IPS-18c (cell line): ENCODE data around the gene SPATA7.

Source experiments
- H3K4me3 ChIP-seq: 2 replicates; pipeline ENCODE4 v1.7.0; 2013; ENCODE audit warnings: low read depth, mild to moderate bottlenecking, low read length, moderate library complexity; ENCODE audit not compliant: insufficient read depth
- H3K9me3 ChIP-seq: one replicate; pipeline ENCODE4 v1.6.1; 2013; ENCODE audit warnings: mild to moderate bottlenecking, low read length, moderate library complexity; ENCODE audit not compliant: control insufficient read depth, insufficient read depth

Gene SPATA7

DNA sequence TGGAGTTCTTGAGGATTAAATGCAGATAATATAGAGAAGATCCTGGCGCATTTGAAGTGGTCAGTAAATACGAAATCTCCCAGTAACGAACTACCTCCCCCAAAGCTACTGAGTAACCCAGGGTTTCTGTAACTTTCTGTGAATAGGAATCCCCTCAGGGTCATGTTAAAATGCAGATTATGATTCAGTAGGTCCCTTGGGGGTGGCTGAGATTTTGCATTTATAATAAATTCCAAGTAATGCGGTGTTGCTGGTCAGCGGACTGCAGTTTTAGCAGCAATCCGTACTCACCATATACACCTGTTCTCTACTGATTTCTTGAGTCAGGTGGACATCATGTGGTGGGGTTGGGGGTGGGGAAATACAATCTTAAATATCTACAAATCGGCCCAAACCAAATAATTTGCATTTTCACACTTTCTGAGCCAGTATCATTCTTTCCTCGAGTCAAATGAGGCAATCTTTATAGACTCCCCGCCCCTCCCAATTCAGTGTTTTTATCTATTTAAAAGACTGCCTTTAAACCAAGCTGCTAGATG is 868 bp downstream of the SPATA7 start:
- no peaks in the 10 kb centered on the region for H3K9me3 ChIP-seq
- peak overlapping the region; percentile 67 for H3K4me3 ChIP-seq

DNA sequence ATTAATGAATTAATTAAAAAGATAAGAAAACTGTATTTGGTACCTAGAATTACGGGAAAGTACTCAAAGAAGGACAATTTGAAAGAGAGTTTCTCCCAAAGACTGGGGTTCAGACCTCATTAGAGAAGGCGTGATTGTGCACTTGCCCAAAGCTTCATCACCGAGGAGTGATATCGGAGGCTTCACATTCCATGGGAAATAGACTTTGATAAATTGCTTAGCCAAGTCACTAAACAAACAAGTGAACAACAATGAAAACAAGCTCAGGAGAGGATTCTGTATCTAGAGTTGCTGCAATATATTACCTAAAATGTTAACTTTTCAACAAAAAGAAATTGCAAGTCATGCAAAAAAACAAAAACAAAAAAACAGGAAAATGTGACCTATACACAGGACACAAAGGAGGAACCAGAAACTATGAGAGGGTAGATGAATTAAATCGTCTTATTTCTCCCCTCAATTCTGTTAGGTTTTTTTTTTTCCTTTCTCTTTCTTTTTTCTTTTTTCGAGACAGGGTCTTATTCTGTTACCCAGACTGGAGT is 3.4 kb downstream of the SPATA7 start:
- H3K4me3 ChIP-seq: no peak overlapping the region
- no peaks in the 10 kb centered on the region for H3K9me3 ChIP-seq

DNA sequence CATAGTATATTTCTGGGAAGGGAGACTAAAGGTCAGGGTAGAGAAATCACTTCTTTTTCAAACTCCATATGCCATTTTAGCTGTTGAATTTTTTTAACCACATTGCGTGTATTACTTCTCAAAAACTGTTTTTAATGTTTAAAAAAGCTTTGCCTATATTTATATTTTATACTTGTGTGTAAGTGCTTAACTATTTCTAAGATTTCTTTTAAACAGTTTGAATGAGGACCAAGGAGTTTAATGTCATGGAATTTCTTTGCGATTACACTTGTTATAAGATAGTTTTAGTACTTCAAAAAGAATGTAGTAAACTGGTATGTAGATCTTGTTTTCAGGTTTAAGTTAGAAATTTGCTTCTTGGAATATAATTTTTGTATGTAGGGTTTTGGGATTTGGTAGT is 7.2 kb downstream of the SPATA7 start:
- Histone ChIP-seq H3K9me3 (no peaks in the 10 kb centered on the region), H3K4me3 (no peak overlapping the region)

DNA sequence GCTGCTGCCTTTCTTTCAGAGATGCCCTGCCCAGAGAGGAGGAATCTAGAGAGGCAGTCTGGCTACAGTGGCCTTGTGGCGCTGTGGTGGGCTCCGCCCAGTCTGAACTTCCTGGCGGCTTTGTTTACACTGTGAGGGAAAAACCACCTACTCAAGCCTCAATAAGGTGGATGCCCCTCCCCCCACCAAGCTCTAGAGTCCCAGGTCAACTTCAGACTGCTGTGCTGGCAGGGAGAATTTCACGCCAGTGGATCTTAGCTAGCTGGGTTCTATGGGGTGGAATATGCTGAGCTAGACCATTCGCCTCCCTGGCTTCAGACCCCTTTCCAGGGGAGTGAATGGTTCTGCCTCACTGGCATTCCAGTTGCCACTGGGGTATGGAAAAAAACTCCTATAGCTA is 25.6 kb downstream of the SPATA7 start:
- Histone ChIP-seq H3K4me3 (no peak overlapping the region), H3K9me3 (peaks cover 4% of the 10 kb centered on the region)

DNA sequence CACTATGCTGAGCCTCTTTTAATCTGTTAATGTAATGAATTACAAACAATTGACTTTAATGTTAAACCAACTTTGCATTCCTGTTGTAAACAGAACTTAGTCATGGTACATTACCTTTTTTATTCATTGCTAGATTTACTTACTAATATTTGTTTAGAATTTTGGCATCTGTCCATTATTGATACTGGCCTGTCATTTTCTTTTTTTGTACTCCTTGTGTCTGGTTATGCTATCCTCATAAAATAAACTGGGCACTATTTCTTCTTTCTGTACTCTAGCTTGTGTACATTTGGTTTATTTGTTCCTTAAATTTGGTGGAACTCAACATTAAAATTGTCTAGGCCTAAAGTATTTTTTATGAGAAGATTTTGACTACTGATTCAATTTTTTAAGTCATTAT is 32.1 kb downstream of the SPATA7 start:
- Histone ChIP-seq H3K4me3 (no peak overlapping the region), H3K9me3 (peaks cover 2% of the 10 kb centered on the region)

DNA sequence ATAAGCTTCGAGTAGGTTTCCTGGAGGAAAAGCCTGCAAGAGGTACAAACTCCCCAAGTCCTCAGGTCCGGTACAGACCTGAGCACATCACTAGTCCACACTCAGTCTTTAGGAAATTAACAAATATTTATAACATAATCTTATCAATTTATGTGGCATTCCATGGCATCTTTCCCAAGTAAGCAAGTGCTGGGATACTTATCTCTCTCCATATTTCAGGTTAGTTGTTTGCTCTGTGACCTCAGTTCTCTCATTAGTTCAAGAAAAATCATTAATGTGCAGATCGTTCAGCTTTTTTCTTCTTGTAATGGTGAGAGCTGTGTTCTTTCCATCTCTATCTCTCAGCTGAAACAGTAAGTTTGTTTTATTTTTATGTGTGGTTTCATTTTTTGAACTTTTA is 34.7 kb downstream of the SPATA7 start:
- peaks cover 2% of the 10 kb centered on the region for H3K9me3 ChIP-seq
- no peak overlapping the region for H3K4me3 ChIP-seq

DNA sequence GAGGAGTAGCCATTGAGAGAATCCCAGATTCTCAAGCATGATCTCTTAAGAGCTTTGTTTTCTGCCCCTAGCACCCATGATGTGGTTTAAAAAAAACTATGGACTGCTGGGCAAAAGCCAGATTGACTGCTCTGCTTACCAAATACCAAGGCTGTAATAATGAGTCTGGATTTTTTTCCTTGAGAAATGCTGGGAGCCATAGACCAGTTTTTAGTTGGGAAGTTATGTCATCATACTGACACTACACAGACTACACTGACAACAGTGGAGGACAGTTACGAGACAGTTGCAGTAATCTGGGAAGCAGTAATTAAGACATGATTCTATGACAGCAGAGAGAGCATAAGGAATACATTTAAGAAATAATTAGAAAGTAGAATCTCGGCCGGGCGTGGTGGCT is 35.8 kb downstream of the SPATA7 start:
- no peak overlapping the region for H3K4me3 ChIP-seq
- peaks cover 2% of the 10 kb centered on the region for H3K9me3 ChIP-seq

DNA sequence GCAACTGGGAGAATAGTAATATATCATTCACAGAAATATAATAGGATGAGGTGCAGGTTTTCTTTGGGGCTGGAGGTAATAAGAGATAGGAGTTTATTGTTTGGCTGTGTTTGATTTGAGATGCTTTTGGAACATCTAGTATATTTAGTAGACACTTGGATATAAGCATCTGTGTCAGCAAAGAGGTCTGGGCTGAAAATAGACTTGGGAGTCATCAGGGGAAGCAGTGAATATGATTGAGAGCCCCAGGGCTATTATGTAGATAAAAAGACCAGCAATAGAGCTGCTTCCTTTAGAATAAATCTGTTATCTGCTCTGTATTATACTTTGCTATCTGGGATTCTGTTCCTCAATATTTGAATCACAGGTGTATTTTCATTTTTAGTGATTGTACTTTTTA is 36.6 kb downstream of the SPATA7 start:
- Histone ChIP-seq H3K9me3 (peaks cover 2% of the 10 kb centered on the region), H3K4me3 (no peak overlapping the region)

DNA sequence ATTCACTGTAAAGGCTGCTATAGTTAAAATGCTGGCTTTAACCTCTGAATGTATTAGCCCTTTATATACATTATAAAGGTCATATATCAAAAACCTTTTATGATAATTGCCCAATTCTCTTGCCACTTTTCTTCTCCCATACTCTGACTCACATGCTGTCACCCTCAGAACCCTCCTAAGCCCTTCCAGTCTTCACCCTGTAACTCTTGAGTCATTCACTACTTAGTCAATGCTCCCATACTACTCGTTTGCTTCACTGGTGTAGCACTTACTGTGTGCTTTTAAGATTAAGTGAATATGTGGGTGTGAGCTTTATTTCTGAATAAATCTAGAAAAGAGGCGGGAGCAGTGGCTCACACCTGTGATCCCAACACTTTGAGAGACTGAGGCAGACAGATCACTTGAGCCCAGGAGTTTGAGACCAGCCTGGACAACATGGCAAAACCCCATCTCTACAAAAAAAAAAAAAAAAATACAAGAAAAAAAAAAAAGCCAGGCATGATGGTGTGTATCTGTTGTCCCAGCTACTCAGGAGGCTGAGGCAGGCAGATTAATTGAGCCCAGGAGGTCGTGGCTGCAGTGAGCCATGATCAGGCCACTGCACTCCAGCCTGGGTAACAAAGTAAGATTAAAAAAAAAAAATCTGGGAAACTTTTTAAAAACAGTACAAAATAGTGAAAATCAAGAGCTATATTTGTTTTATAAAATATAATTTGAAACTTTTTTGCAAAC is 37.6 kb downstream of the SPATA7 start:
- H3K4me3 ChIP-seq: no peak overlapping the region
- no peaks in the 10 kb centered on the region for H3K9me3 ChIP-seq

DNA sequence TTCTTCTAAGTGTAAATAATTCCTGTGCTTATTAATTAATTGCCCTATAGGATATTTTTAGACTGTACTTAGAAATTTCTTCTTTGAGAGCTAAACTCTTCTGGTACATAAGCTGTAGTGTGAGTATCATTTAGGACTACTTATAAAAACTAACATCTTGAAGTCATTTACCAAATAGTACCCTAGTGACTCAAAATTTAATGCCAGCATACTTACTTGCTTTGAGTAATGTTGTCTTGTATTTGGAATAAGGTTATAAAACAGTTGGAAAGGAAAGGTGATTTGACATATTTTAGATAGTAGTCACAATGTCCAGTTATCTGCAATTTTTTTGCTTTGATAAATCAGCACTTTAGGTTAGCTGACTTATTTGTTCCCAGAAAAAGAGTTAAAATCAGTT is 39.1 kb downstream of the SPATA7 start:
- H3K9me3 ChIP-seq: no peaks in the 10 kb centered on the region
- H3K4me3 ChIP-seq: no peak overlapping the region

DNA sequence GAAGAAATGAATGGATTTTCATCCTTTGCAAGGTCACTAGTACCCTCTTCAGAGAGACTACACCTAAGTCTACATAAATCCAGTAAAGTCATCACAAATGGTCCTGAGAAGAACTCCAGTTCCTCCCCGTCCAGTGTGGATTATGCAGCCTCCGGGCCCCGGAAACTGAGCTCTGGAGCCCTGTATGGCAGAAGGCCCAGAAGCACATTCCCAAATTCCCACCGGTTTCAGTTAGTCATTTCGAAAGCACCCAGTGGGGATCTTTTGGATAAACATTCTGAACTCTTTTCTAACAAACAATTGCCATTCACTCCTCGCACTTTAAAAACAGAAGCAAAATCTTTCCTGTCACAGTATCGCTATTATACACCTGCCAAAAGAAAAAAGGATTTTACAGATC is 40.8 kb downstream of the SPATA7 start:
- H3K4me3 ChIP-seq: no peak overlapping the region

DNA sequence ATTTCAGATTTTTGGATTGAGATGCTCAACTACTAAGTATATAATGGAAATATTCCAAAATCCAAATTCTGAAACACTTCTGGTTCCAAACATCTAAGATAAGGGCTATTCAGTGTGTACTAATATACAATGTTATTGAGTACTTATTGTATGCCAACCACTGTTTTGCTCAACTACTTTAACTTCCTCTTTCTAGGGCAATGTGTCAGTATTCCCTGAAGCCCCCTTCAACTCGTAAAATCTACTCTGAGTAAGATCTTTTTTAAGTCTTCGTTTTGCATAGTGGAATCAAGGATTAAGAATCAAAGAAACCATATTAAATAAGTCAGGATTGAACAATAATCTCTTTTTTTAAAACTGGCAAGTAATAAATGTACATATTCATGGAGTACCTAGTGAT is 45.5 kb downstream of the SPATA7 start:
- Histone ChIP-seq H3K4me3 (no peak overlapping the region), H3K9me3 (no peaks in the 10 kb centered on the region)

More for the DNA sequence above, 40.8 kb downstream of the SPATA7 start:
- no peaks in the 10 kb centered on the region for H3K9me3 ChIP-seq

DNA sequence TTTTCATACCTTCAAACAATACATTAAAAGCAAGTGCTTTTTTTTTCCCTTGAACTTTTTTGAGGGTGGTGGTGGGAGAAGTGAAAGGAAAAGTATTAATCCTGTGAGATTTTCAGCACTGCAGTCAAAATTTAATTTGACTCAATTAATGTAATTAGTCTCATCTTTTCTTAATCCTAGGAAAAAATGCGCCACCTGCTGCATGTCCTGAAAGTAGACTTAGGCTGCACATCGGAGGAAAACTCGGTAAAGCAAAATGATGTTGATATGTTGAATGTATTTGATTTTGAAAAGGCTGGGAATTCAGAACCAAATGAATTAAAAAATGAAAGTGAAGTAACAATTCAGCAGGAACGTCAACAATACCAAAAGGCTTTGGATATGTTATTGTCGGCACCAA is 52.2 kb downstream of the SPATA7 start:
- no peaks in the 10 kb centered on the region for H3K9me3 ChIP-seq
- no peak overlapping the region for H3K4me3 ChIP-seq

DNA sequence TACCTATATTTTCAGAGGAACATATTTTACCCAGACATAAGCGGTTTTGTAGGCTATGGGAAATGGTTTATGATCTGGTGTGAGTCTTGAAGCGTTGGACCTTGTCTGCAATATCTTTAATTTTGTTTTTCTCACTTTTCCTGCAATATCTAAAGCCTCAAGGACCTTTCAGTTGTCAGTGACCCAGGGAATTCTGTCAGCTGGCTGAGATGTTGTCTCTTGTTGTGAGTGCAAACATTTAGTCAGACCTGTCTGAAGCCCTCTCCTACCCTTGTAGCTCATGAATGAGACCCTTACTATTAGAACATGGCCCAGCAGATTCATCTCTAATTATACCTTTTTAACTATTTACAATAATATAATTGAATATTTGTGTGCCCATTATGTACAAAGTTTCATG is 53.6 kb downstream of the SPATA7 start:
- Histone ChIP-seq H3K9me3 (no peaks in the 10 kb centered on the region), H3K4me3 (no peak overlapping the region)

DNA sequence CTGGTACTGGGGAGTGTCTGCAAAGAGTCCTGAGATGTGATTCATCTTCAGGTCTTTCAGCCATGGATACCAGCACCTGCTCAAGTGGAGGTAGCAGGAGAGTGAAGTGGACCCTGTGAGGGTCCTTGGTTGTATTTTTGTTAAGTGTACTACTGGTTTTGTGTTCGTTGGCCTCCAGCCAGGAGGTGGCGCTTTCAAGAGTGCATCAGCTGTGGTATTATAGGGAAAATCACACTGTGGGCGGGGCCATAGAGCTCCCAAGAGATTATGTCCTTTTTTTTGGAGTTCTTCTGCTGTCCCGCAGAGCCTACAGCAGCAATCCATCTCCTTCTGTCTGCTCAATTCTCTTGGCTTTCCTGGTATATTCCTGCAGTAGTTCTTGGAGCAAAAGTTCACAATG is 66.8 kb downstream of the SPATA7 start:
- Histone ChIP-seq H3K4me3 (no peak overlapping the region), H3K9me3 (no peaks in the 10 kb centered on the region)

DNA sequence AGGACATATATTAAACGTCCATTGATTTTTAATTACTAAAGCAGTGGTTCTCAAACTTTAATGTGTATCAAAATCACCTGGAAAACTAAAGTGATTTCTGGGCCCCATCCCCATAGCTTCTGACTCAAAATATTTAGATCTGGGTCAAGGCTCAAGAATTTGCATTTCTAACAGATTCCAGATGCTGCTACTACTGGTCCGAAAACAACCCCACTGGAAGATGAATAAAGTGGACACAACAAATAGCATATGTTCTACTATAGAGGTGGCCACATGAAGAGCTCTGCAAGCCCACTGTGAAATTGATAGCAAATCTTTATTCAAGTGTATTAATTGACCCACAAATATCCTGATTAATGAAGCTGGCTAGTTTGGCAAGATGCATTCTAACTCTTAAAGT is 69.4 kb downstream of the SPATA7 start:
- Histone ChIP-seq H3K4me3 (no peak overlapping the region), H3K9me3 (no peaks in the 10 kb centered on the region)

DNA sequence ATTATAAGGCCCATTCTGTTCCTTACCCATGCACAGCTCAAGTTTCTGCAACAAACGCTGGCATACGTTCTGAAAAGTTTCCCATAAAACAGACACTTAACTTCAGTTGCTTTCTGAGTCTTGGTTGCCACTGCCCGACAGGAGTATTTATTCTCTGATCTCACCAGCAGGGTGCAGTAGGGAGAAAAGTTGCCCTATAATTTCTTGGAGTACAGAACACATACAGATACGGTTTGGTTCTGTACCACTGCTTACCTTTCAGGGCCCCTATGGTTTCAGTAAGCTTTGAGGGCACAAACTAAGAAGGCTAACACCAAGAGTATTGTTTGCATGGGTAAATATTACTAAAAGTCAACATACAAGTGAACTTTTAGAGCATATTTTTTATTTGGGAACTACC is 77.9 kb downstream of the SPATA7 start:
- Histone ChIP-seq H3K4me3 (no peak overlapping the region), H3K9me3 (peaks cover 2% of the 10 kb centered on the region)

DNA sequence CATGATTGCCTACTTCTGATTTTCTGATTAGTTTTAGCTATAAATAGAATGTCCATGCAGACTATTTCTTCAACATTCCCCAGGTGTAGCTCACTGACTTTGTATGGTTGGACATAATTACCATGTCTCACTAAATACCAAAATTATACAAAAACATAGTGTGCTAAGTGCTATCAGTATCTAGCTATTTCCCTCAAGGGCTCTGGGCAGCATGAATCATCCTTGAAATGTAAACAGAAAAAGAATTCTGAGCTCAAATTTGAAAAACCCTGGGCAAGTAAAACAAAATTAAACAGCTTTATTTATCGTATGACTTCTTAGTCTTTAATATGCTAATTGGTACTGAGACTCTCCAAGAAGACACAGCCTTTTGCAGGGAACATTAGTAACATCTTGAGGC is 82.9 kb downstream of the SPATA7 start:
- no peak overlapping the region for H3K4me3 ChIP-seq
- no peaks in the 10 kb centered on the region for H3K9me3 ChIP-seq
